ENCODE measurements around the gene SLC26A1.

SLC26A1 gene

GRCh38 chr4:1027915-1028238 lies 34.7 kb upstream of the SLC26A1 start:
- DNase-seq, result no peak

- DNase-seq, result no peak
Observed at GRCh38 chr4:1027219-1027914, 34.2 kb upstream of the SLC26A1 start.

- DNase-seq, result no peak
Observed at GRCh38 chr4:1026115-1026514, 32.9 kb upstream of the SLC26A1 start.

- no peak for DNase-seq
Observed at GRCh38 chr4:1024882-1025545, 31.8 kb upstream of the SLC26A1 start.

GRCh38 chr4:1023895-1024740 lies 30.9 kb upstream of the SLC26A1 start:
- DNase-seq, result no peak

- DNase-seq, result no peak
Observed at GRCh38 chr4:1023075-1023640, 30.0 kb upstream of the SLC26A1 start.

- DNase-seq, result no peak
Observed at GRCh38 chr4:1022739-1023066, 29.5 kb upstream of the SLC26A1 start.

- DNase-seq, result no peak
Observed at GRCh38 chr4:1022051-1022738, 29.0 kb upstream of the SLC26A1 start.

- no peak for DNase-seq
Observed at GRCh38 chr4:1021386-1022050, 28.3 kb upstream of the SLC26A1 start.

GRCh38 chr4:1019729-1020470 lies 26.7 kb upstream of the SLC26A1 start:
- DNase-seq, result no peak

GRCh38 chr4:1019320-1019719 lies 26.1 kb upstream of the SLC26A1 start:
- no peak for DNase-seq

GRCh38 chr4:1018147-1019020 lies 25.2 kb upstream of the SLC26A1 start:
- no peak for DNase-seq

GRCh38 chr4:1017706-1018105 lies 24.5 kb upstream of the SLC26A1 start:
- no peak for DNase-seq

GRCh38 chr4:1017211-1017610 lies 24.0 kb upstream of the SLC26A1 start:
- no peak for DNase-seq

GRCh38 chr4:1015746-1016145 lies 22.5 kb upstream of the SLC26A1 start:
- no peak for DNase-seq

GRCh38 chr4:1015179-1015578 lies 22.0 kb upstream of the SLC26A1 start:
- DNase-seq, result no peak

GRCh38 chr4:1014291-1015167 lies 21.3 kb upstream of the SLC26A1 start:
- no peak for DNase-seq

- DNase-seq, result no peak
Observed at GRCh38 chr4:1013225-1014073, 20.2 kb upstream of the SLC26A1 start.
